ENCODE results near the gene NREP. TPM values are rescaled to one million over a fixed set of nuclear protein-coding genes. Genes with fewer than 3 reads are reported as not detected.

NREP gene
- total and polyA plus RNA-seq, 10 of the 15 experiments (the other 5 are each of a cell fraction or from before 2014, with no cell fraction given), result 20.6 to 117 (median 32.2) TPM

DNA sequence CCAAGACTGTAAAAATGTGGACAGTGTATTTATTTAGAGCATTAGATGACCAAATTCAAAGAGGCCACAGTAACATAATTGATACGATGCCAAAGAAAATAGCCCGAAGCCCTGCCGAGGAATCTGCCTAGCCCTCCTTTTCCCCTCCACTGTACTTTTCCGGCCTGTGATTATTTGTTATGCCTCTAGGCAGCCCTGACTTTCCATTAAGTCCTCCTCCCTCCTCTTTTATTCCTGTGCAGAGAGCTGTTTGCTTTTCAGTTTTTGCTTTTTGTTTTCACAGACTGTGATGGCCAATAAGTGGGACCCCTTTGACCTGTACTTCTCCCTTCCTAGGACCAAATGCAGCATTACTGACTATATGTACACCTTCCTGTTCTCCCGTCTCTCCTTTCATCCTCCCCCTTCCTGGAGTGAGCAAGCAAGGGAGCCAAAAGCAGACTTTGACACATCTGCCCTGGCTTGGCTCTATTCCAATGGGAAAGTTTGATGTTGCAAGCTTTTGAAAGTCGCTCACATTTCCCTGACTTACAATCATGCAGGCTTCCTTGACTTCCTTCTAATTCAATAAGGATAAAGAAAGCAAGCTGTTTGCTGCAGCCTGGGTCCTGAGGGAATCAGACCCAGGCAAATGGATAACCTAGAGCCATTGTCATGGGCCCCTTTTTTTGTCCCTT is 76.1 kb downstream of the NREP start:
- ChIA-PET CTCF (interaction anchor here (0.6 kb wide), 1 partner anchor 134 kb away, joined by 3 read pairs; no protein-coding TSS in a partner anchor), RAD21 (ENCODE audit: unreplicated experiment) (no interaction called here), SMC1A (ENCODE audit: uncharacterized antibody, unreplicated experiment) (interaction anchor here (1.0 to 1.7 kb wide), 3 partner anchors 9 to 77 kb away, joined by 3 read pairs; no protein-coding TSS in a partner anchor), POLR2A (no interaction called here)
- TF ChIP-seq RAD21 (IDR thresholded peaks at IDR 0.05; ENCODE audit: insufficient read depth, low read depth, low read length), result no peak
- no TSS peak for BruUV-seq (replicated peaks)
- Histone ChIP-seq H3K9me3 (replicated peaks; ENCODE audit: control insufficient read depth, insufficient read depth, low read length) (no peaks in the 10 kb centered on the region), H3K36me3 (ENCODE audit: control insufficient read depth in 2 of 2, insufficient read depth in 2 of 2, low read length in 1 of 2) (no peaks in the 10 kb centered on the region), H3K27ac (ENCODE audit: control insufficient read depth, insufficient read depth) (no peak overlapping the region), H3K4me1 (ENCODE audit: control insufficient read depth, insufficient read depth, low read length) (no peaks in the 10 kb centered on the region), H4K20me1 (ENCODE audit: control insufficient read depth, insufficient read depth) (no peaks in the 10 kb centered on the region), H3K9ac (ENCODE audit: control insufficient read depth, insufficient read depth, low read length) (no peak overlapping the region), H3K4me3 (no peak overlapping the region), H3K4me2 (ENCODE audit: control insufficient read depth, insufficient read depth) (no peak overlapping the region), H2AFZ (ENCODE audit: control insufficient read depth, low read depth, low read length) (no peak overlapping the region), H3K27me3 (replicated peaks in 1 of 2; ENCODE audit: control insufficient read depth in 2 of 2, insufficient read depth in 2 of 2, low read length in 1 of 2) (no peaks in the 10 kb centered on the region; a peak in 1 of 4 replicates), H3K79me2 (ENCODE audit: control insufficient read depth, insufficient read depth, low read length) (no peaks in the 10 kb centered on the region)
- DNase-seq (ENCODE audit: low read depth, low spot score) (no peak), ATAC-seq (no peak), FAIRE-seq (no peak)
- WGBS (ENCODE audit: insufficient coverage, insufficient replicate concordance, low lambda C conversion rate, missing lambda C conversion rate), result 60% methylated on average over 6 of the region's 6 CpGs
- intact Hi-C loops (cut with micrococcal nuclease; ENCODE audit: unreplicated experiment) (no loop called here), in situ Hi-C loops (cut with MboI) (loop anchor here (5.0 kb wide), 1 partner anchor 471 kb away; no protein-coding TSS in a partner anchor)

DNA sequence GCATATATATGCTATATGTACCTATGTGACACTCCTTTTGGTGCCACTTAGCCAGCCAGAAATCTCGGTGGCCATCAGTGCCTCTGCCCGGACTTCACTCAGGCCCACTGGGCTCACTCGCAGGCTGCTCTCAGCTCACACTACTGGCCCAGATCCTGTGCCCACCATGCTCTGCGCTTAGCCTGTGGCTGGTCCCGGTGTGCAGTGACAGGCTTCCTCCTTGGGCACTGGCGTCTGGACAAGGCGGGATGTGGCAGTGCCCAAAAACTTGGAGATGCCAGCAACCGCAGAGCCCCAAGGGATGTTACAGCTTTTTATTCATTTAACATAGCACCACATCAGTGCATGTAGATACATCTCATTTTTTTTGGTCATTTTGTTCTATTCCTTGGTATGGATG is 77.4 kb downstream of the NREP start:
- Histone ChIP-seq H3K27me3 (replicated peaks in 1 of 2; ENCODE audit: control insufficient read depth in 2 of 2, insufficient read depth in 2 of 2, low read length in 1 of 2) (no peaks in the 10 kb centered on the region; a peak in 1 of 4 replicates), H3K9me3 (replicated peaks; ENCODE audit: control insufficient read depth, insufficient read depth, low read length) (no peaks in the 10 kb centered on the region), H2AFZ (ENCODE audit: control insufficient read depth, low read depth, low read length) (no peak overlapping the region), H3K9ac (ENCODE audit: control insufficient read depth, insufficient read depth, low read length) (no peak overlapping the region), H3K4me1 (ENCODE audit: control insufficient read depth, insufficient read depth, low read length) (no peaks in the 10 kb centered on the region), H3K4me2 (ENCODE audit: control insufficient read depth, insufficient read depth) (no peak overlapping the region), H3K36me3 (ENCODE audit: control insufficient read depth in 2 of 2, insufficient read depth in 2 of 2, low read length in 1 of 2) (no peaks in the 10 kb centered on the region), H3K4me3 (no peak overlapping the region), H4K20me1 (ENCODE audit: control insufficient read depth, insufficient read depth) (no peaks in the 10 kb centered on the region), H3K79me2 (ENCODE audit: control insufficient read depth, insufficient read depth, low read length) (no peaks in the 10 kb centered on the region), H3K27ac (ENCODE audit: control insufficient read depth, insufficient read depth) (no peak overlapping the region)
- CTCF ChIA-PET, result no interaction called here
- SMC1A ChIA-PET (ENCODE audit: uncharacterized antibody, unreplicated experiment), result no interaction called here
- WGBS (ENCODE audit: insufficient coverage, insufficient replicate concordance, low lambda C conversion rate, missing lambda C conversion rate), result 75% methylated on average over 8 of the region's 8 CpGs
- TF ChIP-seq ZNF622 (IDR thresholded peaks at IDR 0.05), result no peak
- POLR2A ChIA-PET, result no interaction called here
- DNase-seq (ENCODE audit: low read depth, low spot score), result no peak
- intact Hi-C loops (cut with micrococcal nuclease; ENCODE audit: unreplicated experiment), result loop anchor here (10.0 kb wide), 1 partner anchor 245 kb away; no protein-coding TSS in a partner anchor
- RAD21 ChIA-PET (ENCODE audit: unreplicated experiment), result no interaction called here
- ATAC-seq, result no peak
- BruUV-seq (replicated peaks), result no TSS peak
- in situ Hi-C loops (cut with MboI), result loop anchor here (5.0 kb wide), 1 partner anchor 473 kb away; no protein-coding TSS in a partner anchor
- FAIRE-seq, result no peak

Small RNAs within 50 kb of the gene (small RNA-seq; reads per million reads assigned to genes)
- gene RN7SKP57, result not detected

Other genes with a start within 250 kb of the NREP start
- gene STARD4, start 244.7 kb downstream of the NREP start, total RNA-seq (2014; rRNA removed), result 73.9 and 99.0 TPM in 2 replicates
- 90.3 and 91.8 TPM in 2 replicates for gene STARD4, start 244.7 kb downstream of the NREP start, total RNA-seq (2014; rRNA removed; fragmentation: Illumina TruSeq; extraction: Trizol)
- gene STARD4, start 244.7 kb downstream of the NREP start, total RNA-seq (2021), result 67.8 and 75.7 TPM in 2 replicates
- gene STARD4, start 244.7 kb downstream of the NREP start, polyA plus RNA-seq (2011; rRNA removed), result 190 and 286 TPM in 2 replicates
- 70.4 and 93.1 TPM in 2 replicates for gene STARD4, start 244.7 kb downstream of the NREP start, polyA plus RNA-seq (2014; fragmentation: Illumina TruSeq; extraction: Trizol)
- 10 to 100 TPM; 41.9 to 53.3 TPM for gene STARD4, start 244.7 kb downstream of the NREP start, polyA plus RNA-seq (2014; fragmentation: Nextera tagmentation; extraction: Ambion mirVana)
- gene STARD4, start 244.7 kb downstream of the NREP start, polyA plus RNA-seq (2014; rRNA removed), result 54.6 and 72.8 TPM in 2 replicates
- gene STARD4, start 244.7 kb downstream of the NREP start, polyA plus RNA-seq (2016; fragmentation: Nextera tagmentation; extraction: Ambion mirVana), result 10 to 100 TPM; 45.1 to 49.1 TPM

Data from GM12878 (cell line).